ENCODE results near the gene KRTAP4-4.
"Not testable (repeated sequence)": the region's sequence is repeated elsewhere in the genome, so short reads cannot be mapped to it uniquely, and the experiment has no call there.

KRTAP4-4 gene

GRCh38 chr17:41147531-41148204 lies 12.9 kb downstream of the KRTAP4-4 start:
- DNase-seq: no peak

DNA sequence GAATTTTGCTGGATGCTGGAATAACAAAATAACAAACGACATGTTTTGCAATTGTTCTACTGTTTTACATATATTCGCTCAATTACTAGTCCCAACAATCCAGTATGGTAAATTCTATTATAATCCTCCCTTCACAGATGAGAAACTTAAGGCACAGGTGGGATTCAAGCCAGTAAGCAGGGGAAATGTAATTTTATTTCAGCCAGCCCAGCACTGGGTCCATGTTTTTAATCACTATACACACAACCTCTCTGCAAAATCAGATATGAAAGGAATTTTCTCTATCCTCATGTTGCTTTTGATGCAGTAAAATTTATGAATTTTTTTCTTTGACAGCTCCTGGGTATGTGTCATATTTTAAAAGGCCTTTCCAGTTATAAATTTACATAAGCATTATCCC lies 15.3 kb downstream of the KRTAP4-4 start:
- no peak for DNase-seq

- no peak for DNase-seq
These were observed 15.7 kb downstream of the KRTAP4-4 start for GRCh38 chr17:41144846-41145245.

- DNase-seq: no peak
These were observed 19.2 kb downstream of the KRTAP4-4 start for GRCh38 chr17:41141361-41141760.

GRCh38 chr17:41140360-41141131 lies 20.0 kb downstream of the KRTAP4-4 start, which contains the start of gene KRTAP4-6:
Gene KRTAP4-6, minus strand, starts transcription at chr17:41140544. Its CDS starts 57 bp downstream, at chr17:41140487.
- no peak for DNase-seq

DNA sequence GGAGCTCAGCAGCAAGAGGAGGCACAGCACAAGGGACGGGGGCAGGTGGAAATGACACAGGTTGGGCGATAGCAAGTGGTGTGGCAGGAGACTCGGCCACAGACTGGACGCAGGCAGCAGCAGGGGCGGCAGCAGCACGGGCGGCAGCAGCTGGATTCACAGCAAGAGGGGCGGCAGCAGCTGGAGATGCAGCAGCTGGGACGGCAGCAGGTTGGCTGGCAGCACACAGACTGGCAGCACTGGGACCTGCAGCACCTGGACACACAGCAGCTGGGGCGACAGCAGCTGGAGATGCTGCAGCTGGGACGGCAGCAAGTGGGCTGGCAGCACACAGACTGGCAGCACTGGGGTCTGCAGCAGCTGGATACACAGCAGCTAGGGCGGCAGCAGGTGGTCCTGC lies 20.7 kb downstream of the KRTAP4-4 start:
- not testable (repeated sequence) for DNase-seq

- DNase-seq: no peak
These were observed 26.4 kb downstream of the KRTAP4-4 start for GRCh38 chr17:41133880-41134735.

DNA sequence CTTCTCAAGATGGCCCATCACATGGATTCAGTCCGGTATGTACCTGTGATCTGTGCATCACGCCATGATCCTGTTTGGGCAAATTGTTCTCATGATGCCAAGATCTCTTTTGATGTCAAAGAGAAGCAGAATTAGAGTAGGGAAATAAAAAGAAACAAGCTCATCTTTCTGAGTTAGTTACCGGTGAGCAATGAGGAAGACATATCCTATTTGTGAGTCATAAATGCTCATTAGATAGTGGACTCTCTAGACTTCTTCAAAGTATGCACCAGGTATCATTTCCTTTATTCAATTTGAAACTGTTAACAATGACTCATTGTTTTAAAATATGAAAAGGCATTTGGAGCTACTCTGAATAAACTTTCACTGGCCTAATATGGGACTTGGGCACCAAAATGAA lies 28.6 kb downstream of the KRTAP4-4 start:
- no peak for DNase-seq

DNA sequence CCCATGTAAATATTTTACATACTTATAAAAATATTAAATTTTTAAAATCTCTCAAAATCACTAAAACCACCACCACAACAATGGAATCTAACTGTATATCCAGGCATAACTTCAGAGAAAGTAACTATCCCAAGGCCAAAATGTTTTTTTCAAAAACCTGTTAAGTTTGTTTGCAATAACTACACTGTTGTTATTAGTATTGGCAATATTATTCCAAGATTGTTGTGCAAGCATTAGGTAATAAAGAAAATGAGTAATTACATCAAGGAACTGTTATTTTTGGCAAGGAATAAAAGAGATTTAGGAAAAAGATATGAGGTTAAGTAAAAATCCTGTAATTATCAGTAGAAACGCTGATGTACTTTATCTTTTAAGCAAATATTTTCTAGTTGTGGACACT lies 33.2 kb downstream of the KRTAP4-4 start:
- DNase-seq: no peak

- no peak for DNase-seq
These were observed 34.1 kb downstream of the KRTAP4-4 start for GRCh38 chr17:41126412-41126811.

DNA sequence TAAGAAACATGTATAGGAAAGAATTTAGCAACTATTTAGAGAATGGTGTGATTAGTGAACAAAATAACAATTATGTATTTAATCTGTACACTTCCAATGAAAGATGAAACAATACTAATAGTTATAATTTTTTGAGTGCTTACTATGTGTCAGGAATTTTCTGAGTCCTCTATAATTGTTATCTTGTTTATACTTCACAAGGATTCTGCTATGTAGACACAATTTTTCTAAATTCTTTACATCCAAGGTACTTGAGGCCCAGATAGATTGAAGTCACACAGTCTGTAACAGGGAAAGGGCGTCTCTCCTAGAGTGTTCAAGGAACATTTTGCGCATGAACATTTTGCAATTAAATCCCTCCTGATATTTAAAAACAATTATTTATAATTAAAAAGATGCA lies 35.5 kb downstream of the KRTAP4-4 start:
- no peak for DNase-seq

- not testable (repeated sequence) for DNase-seq
These were observed 36.6 kb downstream of the KRTAP4-4 start, which contains the start of gene KRTAP4-12 for GRCh38 chr17:41123991-41124371. Gene KRTAP4-12, minus strand, starts transcription at chr17:41124182. Its CDS starts 60 bp downstream, at chr17:41124122.

DNA sequence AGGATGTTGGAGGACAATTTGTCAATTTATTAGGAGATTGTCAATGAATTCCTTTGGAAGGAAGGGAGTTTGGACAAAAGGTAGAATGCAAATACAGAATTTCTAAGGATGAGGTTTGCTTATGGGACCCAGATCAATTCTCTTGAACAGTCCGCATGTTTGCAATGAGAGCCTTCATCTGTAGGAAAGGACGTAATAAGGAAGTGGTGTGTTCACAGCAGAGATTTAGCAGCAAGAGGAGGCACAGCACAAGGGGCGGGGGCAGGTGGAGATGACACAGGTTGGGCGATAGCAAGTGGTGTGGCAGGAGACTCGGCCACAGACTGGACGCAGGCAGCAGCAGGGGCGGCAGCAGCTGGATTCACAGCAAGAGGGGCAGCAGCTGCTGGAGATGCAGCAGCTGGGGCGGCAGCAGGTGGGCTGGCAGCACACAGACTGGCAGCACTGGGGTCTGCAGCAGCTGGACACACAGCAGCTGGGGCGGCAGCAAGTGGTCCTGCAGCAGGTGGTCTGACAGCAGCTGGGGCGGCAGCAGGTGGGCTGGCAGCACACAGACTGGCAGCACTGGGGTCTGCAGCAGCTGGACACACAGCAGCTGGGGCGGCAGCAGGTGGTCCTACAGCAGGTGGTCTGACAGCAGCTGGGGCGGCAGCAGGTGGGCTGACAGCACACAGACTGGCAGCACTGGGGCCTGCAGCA lies 37.1 kb downstream of the KRTAP4-4 start:
- not testable (repeated sequence) for DNase-seq

DNA sequence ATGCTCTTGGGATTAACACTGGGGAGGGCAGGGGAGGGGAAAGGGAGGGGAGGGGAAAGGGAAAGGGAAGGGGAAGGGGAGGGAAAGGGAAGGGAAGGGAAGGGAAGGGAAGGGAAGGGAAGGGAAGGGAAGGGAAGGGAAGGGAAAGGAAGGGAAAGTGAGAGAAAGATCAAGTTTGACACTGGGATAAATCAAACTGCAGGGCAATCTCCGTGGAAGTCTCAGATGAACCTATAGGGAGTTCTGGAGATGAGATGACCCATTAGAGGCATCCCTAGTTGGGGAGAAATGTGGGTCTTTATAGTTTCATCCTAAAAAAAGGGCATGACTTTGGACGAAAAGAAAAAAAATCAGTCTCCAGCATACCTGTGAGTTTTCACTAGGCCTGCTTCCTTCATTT lies 38.8 kb downstream of the KRTAP4-4 start:
- DNase-seq: no peak

DNA sequence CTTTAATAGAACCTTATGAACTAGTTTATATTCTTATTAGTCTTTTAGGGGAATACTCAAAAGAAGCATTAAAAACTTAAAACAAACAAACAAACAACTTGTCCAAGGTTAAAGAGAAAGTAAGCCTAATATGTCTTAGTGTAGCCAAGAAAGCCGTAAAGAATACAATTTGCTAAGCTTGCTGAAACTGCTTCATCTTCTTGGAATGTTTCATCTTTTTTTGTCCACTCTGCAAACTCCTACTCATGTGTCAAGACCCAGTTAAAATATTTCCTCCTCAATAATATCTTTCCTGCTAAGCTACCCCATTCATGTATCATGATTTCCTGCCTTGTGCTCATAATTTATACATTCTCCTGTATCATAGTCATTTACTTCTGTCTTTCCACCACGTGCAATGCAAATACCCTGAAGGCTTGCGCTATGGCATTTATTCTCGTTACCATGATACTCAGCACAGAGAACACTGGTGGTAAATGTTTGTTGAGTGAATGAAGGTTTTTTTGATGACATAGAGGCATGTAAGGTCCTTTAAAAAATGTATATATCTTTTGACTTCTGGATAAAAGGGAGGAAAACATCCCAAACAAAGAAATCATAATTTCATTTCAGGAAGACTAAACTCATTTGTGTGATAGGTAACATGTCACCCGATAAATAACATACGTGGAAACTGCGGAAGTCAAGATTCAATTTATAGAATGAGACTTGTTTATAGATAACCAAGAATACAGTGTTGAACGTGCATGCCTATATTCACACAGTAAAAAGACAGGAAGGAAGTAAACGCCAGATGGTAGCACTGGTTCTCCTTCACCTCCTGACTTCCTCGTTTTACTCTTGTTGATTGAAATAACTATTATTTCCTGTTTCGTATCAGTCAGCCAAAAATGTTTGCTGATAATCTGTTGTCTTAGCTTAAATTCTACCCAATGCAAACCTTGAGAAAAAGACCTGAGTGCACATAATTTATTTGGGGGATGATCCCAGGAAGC lies 40.6 kb downstream of the KRTAP4-4 start:
- DNase-seq: not testable (repeated sequence)

DNA sequence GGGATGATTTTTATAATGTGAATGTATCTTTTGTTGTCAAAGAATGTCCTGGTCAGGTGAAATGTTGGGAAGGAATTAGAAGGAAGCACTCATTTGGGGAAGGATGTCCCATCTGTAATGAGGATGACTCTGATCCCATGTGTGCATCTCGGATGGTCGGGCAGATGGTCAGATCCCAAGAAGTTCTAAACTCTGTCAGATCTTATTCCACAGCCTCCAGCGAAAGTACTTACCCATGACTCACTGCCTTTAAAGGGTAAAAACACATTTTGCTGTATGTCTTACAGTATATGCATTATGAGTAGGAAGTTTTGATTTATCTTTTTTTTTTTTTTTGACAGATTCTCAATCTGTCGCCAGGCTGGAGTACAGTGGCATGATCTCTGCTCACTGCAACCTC lies 41.8 kb downstream of the KRTAP4-4 start:
- DNase-seq: no peak

DNA sequence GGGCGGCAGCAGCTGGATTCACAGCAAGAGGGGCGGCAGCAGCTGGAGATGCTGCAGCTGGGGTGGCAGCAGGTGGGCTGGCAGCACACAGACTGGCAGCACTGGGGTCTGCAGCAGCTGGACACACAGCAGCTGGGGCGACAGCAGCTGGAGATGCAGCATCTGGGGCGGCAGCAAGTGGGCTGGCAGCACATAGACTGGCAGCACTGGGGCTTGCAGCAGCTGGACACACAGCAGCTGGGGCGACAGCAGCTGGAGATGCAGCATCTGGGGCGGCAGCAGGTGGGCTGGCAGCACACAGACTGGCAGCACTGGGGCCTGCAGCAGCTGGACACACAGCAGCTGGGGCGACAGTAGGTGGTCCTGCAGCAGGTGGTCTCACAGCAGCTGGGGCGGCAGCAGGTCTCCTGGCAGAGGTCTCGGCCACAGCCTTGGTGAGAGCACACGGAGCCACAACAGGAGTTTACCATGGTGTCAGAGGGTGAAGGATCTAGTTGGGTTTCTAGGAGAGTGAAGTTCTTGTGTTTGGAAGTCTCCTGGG lies 42.6 kb downstream of the KRTAP4-4 start, which contains the start of gene KRTAP4-11:
TSS of gene KRTAP4-11 (minus strand) at position 528 of the 541 bp plus-strand sequence. CDS start at position 470, 58 bp downstream.
- DNase-seq: not testable (repeated sequence)

GRCh38 chr17:41116297-41116696 lies 44.3 kb downstream of the KRTAP4-4 start:
- DNase-seq: no peak

GRCh38 chr17:41111151-41111885 lies 49.2 kb downstream of the KRTAP4-4 start:
- DNase-seq: no peak

All from SIG-M5 (cell line).